Activated T-cell treated with anti-CD3 and anti-CD28 coated beads for 24 hours (primary cell): Measurements from ENCODE around the gene DNAH5.

Experiments
- DNase-seq: peaks from one replicate; pipeline ENCODE4 v3.0.0-alpha.2; 2020; ENCODE audit warnings: low read depth

Gene DNAH5

GRCh38 chr5:13934921-13935320 lies 9.6 kb downstream of the DNAH5 start:
- no peak for DNase-seq

GRCh38 chr5:13934125-13934524 lies 10.4 kb downstream of the DNAH5 start:
- DNase-seq, result no peak

GRCh38 chr5:13932561-13932960 lies 11.9 kb downstream of the DNAH5 start:
- no peak for DNase-seq

GRCh38 chr5:13932011-13932410 lies 12.5 kb downstream of the DNAH5 start:
- no peak for DNase-seq

GRCh38 chr5:13930541-13931171 lies 13.8 kb downstream of the DNAH5 start:
- no peak for DNase-seq

GRCh38 chr5:13926731-13927130 lies 17.8 kb downstream of the DNAH5 start:
- DNase-seq, result no peak

- DNase-seq, result no peak
These were observed 22.9 kb downstream of the DNAH5 start for GRCh38 chr5:13921578-13921977.

GRCh38 chr5:13919786-13920185 lies 24.7 kb downstream of the DNAH5 start:
- DNase-seq, result no peak

GRCh38 chr5:13919087-13919486 lies 25.4 kb downstream of the DNAH5 start:
- no peak for DNase-seq

- no peak for DNase-seq
These were observed 27.4 kb downstream of the DNAH5 start for GRCh38 chr5:13917061-13917460.

- DNase-seq, result no peak
These were observed 30.5 kb downstream of the DNAH5 start for GRCh38 chr5:13913962-13914361.

- no peak for DNase-seq
These were observed 33.7 kb downstream of the DNAH5 start for GRCh38 chr5:13910637-13911288.

GRCh38 chr5:13910201-13910600 lies 34.3 kb downstream of the DNAH5 start:
- DNase-seq, result no peak

- DNase-seq, result no peak
These were observed 35.2 kb downstream of the DNAH5 start for GRCh38 chr5:13909271-13909670.

- no peak for DNase-seq
These were observed 45.9 kb downstream of the DNAH5 start for GRCh38 chr5:13898569-13898968.

- no peak for DNase-seq
These were observed 66.1 kb downstream of the DNAH5 start for GRCh38 chr5:13878357-13878756.

GRCh38 chr5:13866792-13867191 lies 77.7 kb downstream of the DNAH5 start:
- no peak for DNase-seq

- no peak for DNase-seq
These were observed 79.2 kb downstream of the DNAH5 start for GRCh38 chr5:13865312-13865711.

- no peak for DNase-seq
These were observed 84.3 kb downstream of the DNAH5 start for GRCh38 chr5:13860146-13860545.

- no peak for DNase-seq
These were observed 85.0 kb downstream of the DNAH5 start for GRCh38 chr5:13859270-13860065.

- no peak for DNase-seq
These were observed 101.2 kb downstream of the DNAH5 start for GRCh38 chr5:13843175-13843846.

- no peak for DNase-seq
These were observed 111.0 kb downstream of the DNAH5 start for GRCh38 chr5:13833440-13833839.

GRCh38 chr5:13831351-13831750 lies 113.1 kb downstream of the DNAH5 start:
- no peak for DNase-seq
